ENCODE results near the gene DGKZ.

- TF ChIP-seq CTCF (IDR thresholded peaks at IDR 0.05) (no peak), POLR2A (IDR thresholded peaks at IDR 0.05) (no peak)
Measured at GRCh38 chr11:46345131-46345597, 2.1 kb upstream of the DGKZ start.
